OCI-LY7 (cell line): Measurements from ENCODE around the gene ZBED1. TPM values are rescaled to one million over a fixed set of nuclear protein-coding genes. Genes with fewer than 3 reads are reported as not detected.

Source experiments
- BruUV-seq: library from RNA; stranded (reverse); fragments of 400-500 nt; replicated peaks from 2 replicates; lab custom pipeline; 2021; lab: Mats Ljungman, UMichigan
- CTCF ChIA-PET: fragments of 300-600 bp; sonication (Branson Sonifier 250); formaldehyde crosslinking; loops from one replicate; lab custom pipeline; 2022; ENCODE audit warnings: antibody characterized with exemption; ENCODE audit not compliant: unreplicated experiment; lab: Charles Lee
- POLR2A ChIA-PET: fragments of 300-600 bp; sonication (Branson Sonifier 250); formaldehyde crosslinking; loops from one replicate; lab custom pipeline; 2022; ENCODE audit warnings: antibody characterized with exemption; lab: Charles Lee
- DNase-seq: peaks from one replicate; pipeline ENCODE4 v3.0.0-alpha.2; 2015; ENCODE audit warnings: low spot score
- H2AFZ ChIP-seq: fragments of 200-600 bp; sonication (generic), shearing (Covaris generic); 2 replicates; pipeline ENCODE4 v1.6.1; 2014; ENCODE audit warnings: mild to moderate bottlenecking, antibody characterized with exemption, low read length, moderate library complexity
- H3K27ac ChIP-seq: fragments of 200-600 bp; sonication (generic); 2 replicates; pipeline ENCODE4 v1.5.1; 2014; ENCODE audit warnings: mixed run types, low read depth, mild to moderate bottlenecking, moderate library complexity, low read length, inconsistent platforms; ENCODE audit not compliant: poor library complexity, severe bottlenecking
- H3K36me3 ChIP-seq: fragments of 200-600 bp; sonication (generic); 2 replicates; pipeline ENCODE4 v1.6.1; 2014; ENCODE audit warnings: mild to moderate bottlenecking, antibody characterized with exemption, low read length, moderate library complexity, mixed read lengths; ENCODE audit not compliant: insufficient read depth
- H3K4me1 ChIP-seq: fragments of 200-600 bp; sonication (generic); 2 replicates; pipeline ENCODE4 v1.5.1; 2014; ENCODE audit warnings: mild to moderate bottlenecking, low read length; ENCODE audit not compliant: insufficient read depth, poor library complexity, severe bottlenecking
- H3K4me2 ChIP-seq: fragments of 200-600 bp; sonication (generic); 2 replicates; pipeline ENCODE4 v1.6.1; 2014; ENCODE audit warnings: mild to moderate bottlenecking, low read length
- H3K4me3 ChIP-seq: fragments of 200-600 bp; sonication (generic); 2 replicates; pipeline ENCODE4 v1.5.1; 2014; ENCODE audit warnings: mild to moderate bottlenecking, low read depth, low read length; ENCODE audit not compliant: poor library complexity, severe bottlenecking
- H3K79me2 ChIP-seq: fragments of 200-600 bp; sonication (generic); 2 replicates; pipeline ENCODE4 v1.6.1; 2016; ENCODE audit warnings: low read depth, mild to moderate bottlenecking, low read length, moderate library complexity, mixed read lengths; ENCODE audit not compliant: insufficient read depth
- H3K9me2 ChIP-seq: fragments of 200-600 bp; sonication (generic); 2 replicates; pipeline ENCODE4 v1.6.1; 2016; ENCODE audit warnings: mild to moderate bottlenecking, low read length, mixed read lengths; ENCODE audit not compliant: insufficient read depth
- H3K9me3 ChIP-seq: fragments of 200-600 bp; sonication (generic); 2 replicates; pipeline ENCODE4 v1.6.1; 2014; ENCODE audit warnings: mild to moderate bottlenecking, mixed run types, low read length, mixed read lengths
- H4K20me1 ChIP-seq: fragments of 200-600 bp; sonication (generic); 2 replicates; pipeline ENCODE4 v1.6.1; 2014; ENCODE audit warnings: mild to moderate bottlenecking, antibody characterized with exemption, low read length, moderate library complexity, mixed read lengths; ENCODE audit not compliant: insufficient read depth
- EZH2phosphoT487 ChIP-seq: fragments of 200-600 bp; sonication (generic); IDR thresholded peaks from 2 replicates; pipeline ENCODE4 v1.6.1; 2018; ENCODE audit warnings: low read depth, borderline replicate concordance, mild to moderate bottlenecking, mixed run types, antibody characterized with exemption, low read length, moderate library complexity, mixed read lengths
- intact Hi-C: fragments of 100-400 bp; cut with micrococcal nuclease; formaldehyde crosslinking; loops from one replicate; pipeline ENCODE4 v1.10.0; 2022; ENCODE audit not compliant: unreplicated experiment
- total RNA-seq, 2 experiments: library from RNA; depleted of rRNA in 1 of 2; stranded (reverse); fragments of >200 nt in 1 of 2; shearing (Covaris generic) in 1 of 2; gene quantifications; 2 replicates each; pipeline ENCODE4 v1.2.3, GENCODE V29; 2014 to 2022
- TF ChIP-seq, protein P1 (sequence below): fragments of 200-600 bp; sonication (generic); conservative IDR thresholded peaks from 2 replicates; pipeline ENCODE4 v1.5.1; 2014; ENCODE audit warnings: mild to moderate bottlenecking, antibody characterized with exemption, low read length, moderate library complexity, mixed read lengths

ZBED1 gene
- total RNA-seq, 2 experiments from 2014 or later, result 57.6 to 58.7 TPM

DNA sequence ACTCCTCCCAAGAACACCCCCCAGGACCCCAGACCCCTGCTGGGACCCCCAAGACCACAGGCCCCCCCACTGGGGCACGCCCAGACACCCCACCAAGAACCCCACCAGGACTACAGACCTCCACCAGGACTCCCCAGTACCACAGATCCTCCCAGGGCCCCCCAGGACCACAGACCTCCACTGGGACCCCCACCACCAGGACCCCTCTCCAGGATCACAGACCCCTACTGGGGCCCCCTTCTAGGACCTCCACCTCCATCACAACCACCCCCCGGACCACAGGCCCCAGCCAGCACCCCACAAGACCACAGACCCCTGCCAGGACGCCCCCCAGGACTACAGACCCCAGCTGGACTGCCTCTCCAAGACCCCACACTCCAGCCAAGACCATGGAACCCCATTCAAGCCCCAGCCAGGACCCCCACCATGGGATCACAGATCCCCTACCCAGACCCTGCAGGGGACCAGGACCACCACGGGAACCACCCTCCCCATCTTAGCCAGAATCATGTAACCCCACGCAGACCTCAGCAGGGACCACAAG is 855 bp upstream of the ZBED1 start:
- Histone ChIP-seq H2AFZ (no peak overlapping the region), H4K20me1 (peaks cover 14% of the 10 kb centered on the region; the same call in 1 of the 2 replicates), H3K27ac (no peak overlapping the region), H3K9me3 (no peaks in the 10 kb centered on the region), H3K4me1 (peaks cover 60% of the 10 kb centered on the region), H3K4me2 (peak overlapping the region; percentile 86), H3K79me2 (peaks cover 37% of the 10 kb centered on the region), H3K9me2 (no peaks in the 10 kb centered on the region), H3K36me3 (peaks cover 29% of the 10 kb centered on the region), H3K4me3 (peak overlapping the region; percentile 86)
- DNase-seq, result no peak
- POLR2A ChIA-PET, result no interaction called here
- no TSS peak for BruUV-seq
- TF ChIP-seq, protein P1, sequence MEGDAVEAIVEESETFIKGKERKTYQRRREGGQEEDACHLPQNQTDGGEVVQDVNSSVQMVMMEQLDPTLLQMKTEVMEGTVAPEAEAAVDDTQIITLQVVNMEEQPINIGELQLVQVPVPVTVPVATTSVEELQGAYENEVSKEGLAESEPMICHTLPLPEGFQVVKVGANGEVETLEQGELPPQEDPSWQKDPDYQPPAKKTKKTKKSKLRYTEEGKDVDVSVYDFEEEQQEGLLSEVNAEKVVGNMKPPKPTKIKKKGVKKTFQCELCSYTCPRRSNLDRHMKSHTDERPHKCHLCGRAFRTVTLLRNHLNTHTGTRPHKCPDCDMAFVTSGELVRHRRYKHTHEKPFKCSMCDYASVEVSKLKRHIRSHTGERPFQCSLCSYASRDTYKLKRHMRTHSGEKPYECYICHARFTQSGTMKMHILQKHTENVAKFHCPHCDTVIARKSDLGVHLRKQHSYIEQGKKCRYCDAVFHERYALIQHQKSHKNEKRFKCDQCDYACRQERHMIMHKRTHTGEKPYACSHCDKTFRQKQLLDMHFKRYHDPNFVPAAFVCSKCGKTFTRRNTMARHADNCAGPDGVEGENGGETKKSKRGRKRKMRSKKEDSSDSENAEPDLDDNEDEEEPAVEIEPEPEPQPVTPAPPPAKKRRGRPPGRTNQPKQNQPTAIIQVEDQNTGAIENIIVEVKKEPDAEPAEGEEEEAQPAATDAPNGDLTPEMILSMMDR, result no peak
- TF ChIP-seq EZH2phosphoT487, result no peak
- CTCF ChIA-PET, result no interaction called here
- intact Hi-C loops, result no loop called here

DNA sequence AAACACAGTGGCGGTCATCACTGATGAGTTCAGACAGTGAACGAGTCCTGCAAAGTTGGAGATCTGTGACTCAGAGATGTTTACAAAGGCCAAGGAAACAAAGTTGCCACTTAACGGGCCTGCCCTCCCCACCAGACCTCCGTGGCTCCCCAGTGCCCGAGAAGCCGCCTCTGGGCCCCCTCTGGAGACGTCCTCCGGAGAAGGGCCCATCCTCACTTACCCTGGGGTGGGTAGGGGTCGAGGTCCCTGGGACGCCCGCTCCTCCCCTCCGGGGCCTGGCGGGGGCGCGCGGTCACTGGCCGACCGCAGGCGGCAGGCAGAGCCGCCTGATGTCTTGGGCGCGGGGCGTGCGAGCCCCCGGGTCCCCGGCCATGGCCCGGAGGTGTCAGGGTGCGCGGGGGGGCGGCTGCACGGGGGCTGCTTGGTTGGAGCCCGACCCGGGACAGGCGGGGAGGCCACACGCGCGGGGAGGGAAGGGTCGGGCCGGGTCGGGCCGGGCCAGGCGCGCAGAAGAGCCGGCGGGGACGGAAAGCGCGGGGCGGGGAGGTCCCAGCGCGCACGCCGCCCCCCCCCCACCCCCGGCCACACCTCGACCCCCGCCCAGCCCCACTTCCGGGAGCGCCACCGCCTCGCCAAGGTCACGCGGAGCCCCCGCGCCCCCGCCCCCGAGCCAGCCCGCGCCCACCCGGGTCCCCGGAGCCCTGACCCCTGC is 529 bp downstream of the ZBED1 start:
- H3K4me1 ChIP-seq, result peaks cover 59% of the 10 kb centered on the region
- TF ChIP-seq, protein P1, result peak; percentile 66
- no peak for TF ChIP-seq EZH2phosphoT487
- H3K79me2 ChIP-seq, result peaks cover 51% of the 10 kb centered on the region
- ChIA-PET CTCF (no interaction called here), POLR2A (no interaction called here)
- H3K36me3 ChIP-seq, result peaks cover 41% of the 10 kb centered on the region
- no peaks in the 10 kb centered on the region for H3K9me2 ChIP-seq
- peak; percentile 62 for DNase-seq
- BruUV-seq, result no TSS peak
- H3K9me3 ChIP-seq, result no peaks in the 10 kb centered on the region
- H3K4me2 ChIP-seq, result peak overlapping the region; percentile 86
- H4K20me1 ChIP-seq, result peaks cover 14% of the 10 kb centered on the region; the same call in 1 of the 2 replicates
- H3K4me3 ChIP-seq, result peak overlapping the region; percentile 86
- no peak overlapping the region; the same call in 1 of the 2 replicates for H2AFZ ChIP-seq
- intact Hi-C loops, result loop anchor here (1.0 kb wide), 2 partner anchors 17 to 93 kb away; no protein-coding TSS in a partner anchor
- H3K27ac ChIP-seq, result peak overlapping the region; percentile 71

DNA sequence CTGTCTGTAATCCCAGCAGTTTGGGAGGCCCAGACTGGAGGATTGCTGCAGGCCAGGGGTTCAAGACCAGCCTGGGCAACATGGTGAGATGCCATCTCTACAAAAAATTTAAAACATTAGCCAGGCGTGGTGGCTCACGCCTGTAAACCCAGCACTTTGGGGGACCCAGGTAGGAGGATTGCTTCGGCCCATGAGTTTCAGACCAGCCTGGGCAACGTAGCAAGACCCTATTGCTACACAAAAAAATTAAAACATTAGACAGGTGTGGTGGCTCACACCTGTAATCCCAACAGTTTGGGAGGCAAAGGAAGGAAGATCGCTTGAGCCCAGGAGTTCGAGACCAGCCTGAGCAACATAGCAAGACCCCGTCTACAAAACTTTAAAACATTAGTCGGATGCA is 1.3 kb downstream of the ZBED1 start:
- Histone ChIP-seq H3K79me2 (peaks cover 58% of the 10 kb centered on the region), H3K4me2 (peak overlapping the region; percentile 86), H2AFZ (no peak overlapping the region), H3K9me3 (no peaks in the 10 kb centered on the region), H3K4me3 (peak overlapping the region; percentile 86), H4K20me1 (peaks cover 14% of the 10 kb centered on the region; the same call in 1 of the 2 replicates), H3K9me2 (no peaks in the 10 kb centered on the region), H3K27ac (peak overlapping the region; percentile 71), H3K4me1 (peaks cover 52% of the 10 kb centered on the region), H3K36me3 (peaks cover 42% of the 10 kb centered on the region)
- POLR2A ChIA-PET, result no interaction called here
- no TSS peak for BruUV-seq
- CTCF ChIA-PET, result no interaction called here
- intact Hi-C loops, result no loop called here
- TF ChIP-seq, protein P1, result no peak
- TF ChIP-seq EZH2phosphoT487, result no peak
- no peak for DNase-seq
